Peyer's patch (tissue), 4 donors: Measurements from ENCODE around the gene RNASE2. TPM values are rescaled to one million over a fixed set of nuclear protein-coding genes. Genes with fewer than 3 reads are reported as not detected.
"Not testable (repeated sequence)": the region's sequence is repeated elsewhere in the genome, so short reads cannot be mapped to it uniquely, and the experiment has no call there.

ENCODE experiments used
- DNase-seq, 3 donors: peaks; one replicate each; pipeline ENCODE4 v3.0.0-alpha.2; 2017 to 2019
- H3K27ac ChIP-seq, 4 donors: fragments of 200-600 bp; sonication (generic); one replicate each; pipeline ENCODE4 v1.5.1; 2016 to 2019
- H3K27me3 ChIP-seq, 2 donors: fragments of 200-600 bp; sonication (generic); one replicate each; pipeline ENCODE4 v1.5.1; 2019
- H3K36me3 ChIP-seq, 3 donors: fragments of 200-600 bp; sonication (generic); one replicate each; pipeline ENCODE4 v1.5.1; 2016 to 2019
- H3K4me1 ChIP-seq, 4 donors: fragments of 200-600 bp; sonication (generic); one replicate each; pipeline ENCODE4 v1.5.1; 2016 to 2019
- H3K4me3 ChIP-seq, 4 donors: fragments of 200-600 bp; sonication (generic); 1 replicate in 3 of 4; 2 replicates in 1 of 4; pipeline ENCODE4 v1.5.1; 2016 to 2019; ENCODE audit warnings: mild to moderate bottlenecking in 1 of 4
- H3K9me3 ChIP-seq, 4 donors: fragments of 200-600 bp; sonication (generic); one replicate each; pipeline ENCODE4 v1.5.1; 2016 to 2019; ENCODE audit warnings: mild to moderate bottlenecking in 1 of 4
- CTCF ChIP-seq, 6 experiments: fragments of 450-650 bp in 4 of 6; fragments of 200-600 bp in 2 of 6; sonication (generic) in 1 of 6; IDR thresholded peaks; one replicate each; pipeline ENCODE4 v1.5.1; 2017 to 2019; ENCODE audit warnings: antibody characterized with exemption in 6 of 6, mild to moderate bottlenecking in 3 of 6, moderate library complexity in 1 of 6
- POLR2A ChIP-seq, 2 donors: fragments of 450-650 bp; IDR thresholded peaks; one replicate each; pipeline ENCODE4 v1.5.1; 2017; ENCODE audit warnings: antibody characterized with exemption in 2 of 2, mild to moderate bottlenecking in 2 of 2, moderate library complexity in 2 of 2
- total RNA-seq, 4 donors: library from RNA; depleted of rRNA; stranded (reverse); fragments of >200 nt; gene quantifications; one replicate each; pipeline ENCODE4 v1.1.0, GENCODE V29; 2016

RNASE2 gene
- total RNA-seq, 4 donors from 2014 or later, result not detected

- Histone ChIP-seq H3K4me1 (no peaks in the 10 kb centered on the region), H3K27ac (no peak overlapping the region), H3K9me3 (no peaks in the 10 kb centered on the region), H3K27me3 (no peaks in the 10 kb centered on the region), H3K36me3 (no peaks in the 10 kb centered on the region), H3K4me3 (no peak overlapping the region)
- DNase-seq, result no peak
- TF ChIP-seq POLR2A (IDR thresholded peaks at IDR 0.05) (no peak), CTCF (IDR thresholded peaks at IDR 0.05) (no peak)
These were observed 25.6 kb downstream of the RNASE2 start for GRCh38 chr14:20980906-20981305.

- no peak for DNase-seq
- no peaks in the 10 kb centered on the region for H3K27me3 ChIP-seq
- no peaks in the 10 kb centered on the region for H3K9me3 ChIP-seq
- H3K36me3 ChIP-seq, result no peaks in the 10 kb centered on the region
- H3K4me3 ChIP-seq, result no peak overlapping the region
- no peak overlapping the region for H3K27ac ChIP-seq
- H3K4me1 ChIP-seq, result no peaks in the 10 kb centered on the region
- TF ChIP-seq CTCF (IDR thresholded peaks at IDR 0.05), result no peak
- no peak for TF ChIP-seq POLR2A (IDR thresholded peaks at IDR 0.05)
These were observed 27.5 kb downstream of the RNASE2 start for GRCh38 chr14:20982646-20983369.

- not testable (repeated sequence) for H3K4me3 ChIP-seq, H3K27me3 ChIP-seq, H3K9me3 ChIP-seq, H3K36me3 ChIP-seq, H3K27ac ChIP-seq, DNase-seq
- peaks cover 0 to 10% (median 2%) of the 10 kb centered on the region in 4 donors for H3K4me1 ChIP-seq
These were observed 30.4 kb downstream of the RNASE2 start for GRCh38 chr14:20985650-20986049.

GRCh38 chr14:20986811-20987210 lies 31.5 kb downstream of the RNASE2 start:
- no peak overlapping the region for H3K27ac ChIP-seq
- TF ChIP-seq POLR2A (IDR thresholded peaks at IDR 0.05), result no peak
- no peak for TF ChIP-seq CTCF (IDR thresholded peaks at IDR 0.05)
- DNase-seq, result no peak

GRCh38 chr14:20988717-20989470 lies 33.6 kb downstream of the RNASE2 start:
- Histone ChIP-seq H3K27ac (peak overlapping the region; percentile 66 to 90 (median 81)), H3K36me3 (peaks cover 0 to 22% (median 0%) of the 10 kb centered on the region in 3 donors), H3K9me3 (no peaks in the 10 kb centered on the region), H3K4me1 (peaks cover 0 to 27% (median 10%) of the 10 kb centered on the region in 4 donors), H3K4me3 (peak overlapping the region; percentile 69 to 98 (median 82)), H3K27me3 (no peaks in the 10 kb centered on the region)
- TF ChIP-seq POLR2A (IDR thresholded peaks at IDR 0.05) (no peak), CTCF (IDR thresholded peaks at IDR 0.05) (no peak)
- DNase-seq, result no peak

More at GRCh38 chr14:20986811-20987210, 31.5 kb downstream of the RNASE2 start:
- H3K4me1 ChIP-seq, result peaks cover 0 to 22% (median 10%) of the 10 kb centered on the region in 4 donors
- H3K27me3 ChIP-seq, result no peaks in the 10 kb centered on the region
- H3K4me3 ChIP-seq, result no peak overlapping the region
- peaks cover 0 to under 1% (median 0%) of the 10 kb centered on the region in 3 donors for H3K36me3 ChIP-seq
- no peaks in the 10 kb centered on the region for H3K9me3 ChIP-seq

- TF ChIP-seq CTCF (IDR thresholded peaks at IDR 0.05), result no peak
- TF ChIP-seq POLR2A (IDR thresholded peaks at IDR 0.05), result no peak
- Histone ChIP-seq H3K4me3 (peak overlapping the region; percentile 69 to 98 (median 82)), H3K4me1 (peaks cover 0 to 27% (median 10%) of the 10 kb centered on the region in 4 donors)
These were observed 34.1 kb downstream of the RNASE2 start for GRCh38 chr14:20989471-20989786.

More at GRCh38 chr14:20989471-20989786, 34.1 kb downstream of the RNASE2 start:
- DNase-seq, result no peak
- H3K9me3 ChIP-seq, result no peaks in the 10 kb centered on the region
- peak overlapping the region; percentile 66 to 90 (median 81) for H3K27ac ChIP-seq
- no peaks in the 10 kb centered on the region for H3K27me3 ChIP-seq
- peaks cover 0 to 27% (median 0%) of the 10 kb centered on the region in 3 donors for H3K36me3 ChIP-seq
